GM12878 (cell line): ENCODE results near the gene DDX54. TPM values are rescaled to one million over a fixed set of nuclear protein-coding genes. Genes with fewer than 3 reads are reported as not detected.

Experiments used
- ATAC-seq: fragments of 200-7000 bp; cut with Tn5 transposase; 3 replicates; pipeline ENCODE4 v1.9.1; 2020; ENCODE audit warnings: mild to moderate bottlenecking, moderate library complexity
- BruUV-seq: library from RNA; stranded (reverse); fragments of 400-500 nt; replicated peaks from 2 replicates; lab custom pipeline; 2021; lab: Mats Ljungman, UMichigan
- CTCF ChIA-PET: fragments of 300-600 bp; sonication (Branson Sonifier 250); formaldehyde crosslinking; extraction: SDS; loops from one replicate; lab custom pipeline; 2021; ENCODE audit warnings: inconsistent platforms; lab: Yijun Ruan, JAX
- POLR2A ChIA-PET: fragments of 350-600 bp; formaldehyde crosslinking; extraction: SDS; loops from one replicate; lab custom pipeline; 2021; ENCODE audit warnings: inconsistent platforms; lab: Charles Lee
- RAD21 ChIA-PET: fragments of 300-600 bp; sonication (Branson Sonifier 250); formaldehyde crosslinking; loops from one replicate; lab custom pipeline; 2023; ENCODE audit warnings: antibody characterized with exemption; ENCODE audit not compliant: unreplicated experiment; lab: Charles Lee
- SMC1A ChIA-PET: fragments of 300-600 bp; sonication (Branson Sonifier 250); formaldehyde crosslinking; loops from one replicate; lab custom pipeline; 2023; ENCODE audit not compliant: unreplicated experiment, uncharacterized antibody; lab: Charles Lee
- DNase-seq: peaks from one replicate; pipeline ENCODE4 v3.0.0-alpha.2; 2011; ENCODE audit warnings: low read depth, low spot score
- FAIRE-seq: peaks from 3 replicates; lab custom pipeline; 2011; peaks lifted over from hg19 to GRCh38; lab: Jason Lieb, UNC
- H2AFZ ChIP-seq: 2 replicates; pipeline ENCODE4 v1.6.0; 2011; ENCODE audit warnings: low read depth, low read length, control low read depth; ENCODE audit not compliant: control insufficient read depth
- H3K27ac ChIP-seq: 2 replicates; pipeline ENCODE4 v1.5.1; 2011; ENCODE audit warnings: control low read depth; ENCODE audit not compliant: control insufficient read depth, insufficient read depth
- H3K27me3 ChIP-seq, 2 experiments: replicated peaks in 1 of 2; 2 replicates each; pipeline versions ENCODE4 v1.6.0 to v1.6.1; 2011; ENCODE audit warnings: low read length in 1 of 2; ENCODE audit not compliant: control insufficient read depth in 2 of 2, insufficient read depth in 2 of 2
- H3K36me3 ChIP-seq, 2 experiments: 2 replicates each; pipeline ENCODE4 v1.5.1; 2011; ENCODE audit warnings: low read length in 1 of 2; ENCODE audit not compliant: control insufficient read depth in 2 of 2, insufficient read depth in 2 of 2
- H3K4me1 ChIP-seq: 2 replicates; pipeline ENCODE4 v1.6.1; 2011; ENCODE audit warnings: mild to moderate bottlenecking, low read length, moderate library complexity, mixed read lengths; ENCODE audit not compliant: control insufficient read depth, insufficient read depth
- H3K4me2 ChIP-seq: 2 replicates; pipeline ENCODE4 v1.6.0; 2011; ENCODE audit warnings: control low read depth; ENCODE audit not compliant: control insufficient read depth, insufficient read depth
- H3K4me3 ChIP-seq: fragments of 200-600 bp; sonication (generic); 2 replicates; pipeline ENCODE4 v1.5.1; 2016
- H3K79me2 ChIP-seq: 2 replicates; pipeline ENCODE4 v1.6.0; 2011; ENCODE audit warnings: low read length; ENCODE audit not compliant: control insufficient read depth, insufficient read depth
- H3K9ac ChIP-seq: 2 replicates; pipeline ENCODE4 v1.8.0; 2011; ENCODE audit warnings: low read length, control low read depth, mixed read lengths; ENCODE audit not compliant: control insufficient read depth, insufficient read depth
- H3K9me3 ChIP-seq: replicated peaks from 3 replicates; pipeline ENCODE4 v1.5.1; 2011; ENCODE audit warnings: mild to moderate bottlenecking, low read length; ENCODE audit not compliant: control insufficient read depth, insufficient read depth
- H4K20me1 ChIP-seq: 2 replicates; pipeline ENCODE4 v1.6.0; 2011; ENCODE audit not compliant: control insufficient read depth, insufficient read depth
- FOXK2 ChIP-seq: fragments of 450-650 bp; IDR thresholded peaks from 2 replicates; pipeline ENCODE4 v1.6.1; 2017; ENCODE audit warnings: mild to moderate bottlenecking, moderate library complexity
- HDAC2 ChIP-seq: fragments of 200-600 bp; sonication (generic); IDR thresholded peaks from 2 replicates; pipeline ENCODE4 v1.6.1; 2017
- IRF5 ChIP-seq: fragments of 450-650 bp; IDR thresholded peaks from 2 replicates; pipeline ENCODE4 v1.6.1; 2017; ENCODE audit warnings: borderline replicate concordance
- POLR2AphosphoS5 ChIP-seq: IDR thresholded peaks from 2 replicates; pipeline ENCODE4 v1.6.1; 2011; ENCODE audit warnings: mild to moderate bottlenecking, low read length, inconsistent platforms
- PRDM15 ChIP-seq: fragments of 450-650 bp; formaldehyde crosslinking; IDR thresholded peaks from 2 replicates; pipeline ENCODE4 v1.4.0; 2020; ENCODE audit warnings: mild to moderate bottlenecking, moderate library complexity
- RAD51 ChIP-seq: fragments of 450-650 bp; IDR thresholded peaks from 2 replicates; pipeline ENCODE4 v1.6.1; 2016; ENCODE audit warnings: moderate library complexity, mild to moderate bottlenecking, inconsistent platforms
- REST ChIP-seq: IDR thresholded peaks from 2 replicates; pipeline ENCODE4 v1.6.1; 2012; ENCODE audit warnings: mild to moderate bottlenecking, low read depth, low read length
- ZBTB40 ChIP-seq: fragments of 450-650 bp; IDR thresholded peaks from 2 replicates; pipeline ENCODE4 v1.6.1; 2016; ENCODE audit warnings: mild to moderate bottlenecking, moderate library complexity, borderline replicate concordance
- WGBS: methylation state at CpG from one replicate; pipeline ENCODE4 v1.1.6; 2016; ENCODE audit warnings: low lambda C conversion rate; ENCODE audit not compliant: insufficient replicate concordance, insufficient coverage; ENCODE audit errors: missing lambda C conversion rate; 5-methylcytosine and 5-hydroxymethylcytosine counted together
- in situ Hi-C: fragments of 300-500 bp; cut with MboI; formaldehyde crosslinking; loops from 9 replicates; pipeline ENCODE4 v1.14.3; 2018; ENCODE audit warnings: mixed read lengths
- intact Hi-C: fragments of 100-400 bp; cut with micrococcal nuclease; formaldehyde crosslinking; loops from one replicate; pipeline ENCODE4 v1.14.2; 2022; ENCODE audit not compliant: unreplicated experiment
- polyA plus RNA-seq, 11 experiments: library from polyadenylated mRNA; depleted of rRNA in 4 of 11; unstranded in 6 of 11; stranded (reverse) in 5 of 11; fragments of >200 nt; fragmentation: Nextera tagmentation in 4 of 11; fragmentation: Illumina TruSeq in 1 of 11; extraction: Ambion mirVana in 4 of 11; extraction: Trizol in 1 of 11; gene quantifications; 1 replicate in 1 of 11; 2 replicates in 10 of 11; pipeline versions ENCODE4 v1.2.1 to v1.2.3, GENCODE V29; 2011 to 2016; ENCODE audit warnings: inconsistent platforms in 2 of 11, missing spikeins in 2 of 11, low read depth in 1 of 11
- total RNA-seq, 4 experiments: library from RNA; depleted of rRNA in 3 of 4; stranded (reverse); fragments of >200 nt in 3 of 4; fragmentation: Illumina TruSeq in 1 of 4; extraction: Trizol in 1 of 4; gene quantifications; 2 replicates each; pipeline versions ENCODE4 v1.2.1 to v1.2.3, GENCODE V29; 2013 to 2021

The DDX54 gene
- total and polyA plus RNA-seq, 10 of the 15 experiments (the other 5 are each of a cell fraction or from before 2014, with no cell fraction given): 1.9 to 115 (median 56.3) TPM

- TF ChIP-seq REST: no peak
- no peak for TF ChIP-seq POLR2AphosphoS5
- TF ChIP-seq RAD51: no peak
- TF ChIP-seq PRDM15 (CRISPR knock-in tag): no peak
Observed at GRCh38 chr12:113164014-113164413, 21.3 kb downstream of the DDX54 start (continued).

- Histone ChIP-seq H3K36me3 (peaks cover 21 to 41% of the 10 kb centered on the region in 2 experiments; a peak in 3 of 4 replicates), H3K27me3 (no peaks in the 10 kb centered on the region), H3K9ac (no peak overlapping the region), H3K79me2 (no peaks in the 10 kb centered on the region), H3K4me2 (no peak overlapping the region), H3K4me1 (no peaks in the 10 kb centered on the region), H3K27ac (no peak overlapping the region), H4K20me1 (no peaks in the 10 kb centered on the region; the same call in 1 of the 2 replicates), H3K9me3 (no peaks in the 10 kb centered on the region), H2AFZ (no peak overlapping the region), H3K4me3 (no peak overlapping the region)
- POLR2A ChIA-PET: interaction anchor here (0.5 kb wide), 1 partner anchor 20 kb away, joined by 3 read pairs; no protein-coding TSS in a partner anchor
- in situ Hi-C loops: no loop called here
- DNase-seq (no peak), ATAC-seq (no peak), FAIRE-seq (no peak)
- intact Hi-C loops: no loop called here
- SMC1A ChIA-PET: no interaction called here
- RAD21 ChIA-PET: no interaction called here
- BruUV-seq: no TSS peak
- WGBS: 94% methylated on average over 12 of the region's 12 CpGs
- CTCF ChIA-PET: no interaction called here
- TF ChIP-seq RAD51: no peak
- no peak for TF ChIP-seq HDAC2
- no peak for TF ChIP-seq IRF5
- TF ChIP-seq ZBTB40: no peak
- TF ChIP-seq FOXK2: no peak
Observed at GRCh38 chr12:113163030-113163360, 22.3 kb downstream of the DDX54 start.
